Kidney glomerular epithelial cell (primary cell): Measurements from ENCODE around the gene KMT2D.
"Not testable (repeated sequence)": the region's sequence is repeated elsewhere in the genome, so short reads cannot be mapped to it uniquely, and the experiment has no call there.

Experiments
- DNase-seq: peaks from one replicate; lab custom pipeline; 2025; lab: John Stamatoyannopoulos, UW

KMT2D gene

GRCh38 chr12:49088932-49089330, 28.3 kb upstream of the KMT2D start:
- no peak for DNase-seq

DNA sequence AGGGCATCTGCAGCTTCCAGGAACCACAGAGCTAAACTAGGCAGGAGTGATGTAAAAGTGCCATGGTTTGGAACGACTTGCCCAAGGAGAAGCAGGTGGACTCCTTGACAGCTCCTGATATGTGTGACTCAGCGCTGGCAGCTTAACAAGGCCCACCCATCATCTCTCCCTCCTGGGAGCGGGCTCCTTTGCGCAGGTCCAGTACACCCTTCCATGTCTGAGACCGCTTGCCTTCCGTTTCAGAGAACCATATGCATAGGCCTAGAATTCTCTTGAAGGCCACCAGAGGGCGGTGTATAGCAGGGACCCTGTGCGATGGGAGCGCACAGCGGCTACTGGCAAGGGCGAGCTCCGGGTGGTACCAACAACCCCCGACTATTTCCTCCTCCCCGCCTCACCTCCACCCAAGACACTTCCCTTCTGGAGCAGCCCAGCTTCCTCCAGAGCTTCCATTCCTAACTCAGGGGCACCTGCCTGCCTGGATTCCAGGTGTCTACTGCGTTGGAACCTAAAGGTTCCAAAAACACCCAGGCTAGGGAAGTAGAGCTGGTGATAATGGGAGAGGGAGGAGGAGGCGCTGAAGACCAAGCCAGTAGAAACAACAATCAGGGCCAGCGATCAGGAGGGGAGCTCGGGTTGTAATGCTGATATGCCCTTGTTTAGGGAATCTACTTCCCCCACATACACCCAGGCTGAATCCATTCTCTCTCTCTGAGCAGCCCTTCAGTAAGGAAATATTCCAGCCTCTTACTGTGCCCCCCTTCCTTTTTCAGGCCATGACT, 27.7 kb upstream of the KMT2D start:
- peak; percentile 93 for DNase-seq

DNA sequence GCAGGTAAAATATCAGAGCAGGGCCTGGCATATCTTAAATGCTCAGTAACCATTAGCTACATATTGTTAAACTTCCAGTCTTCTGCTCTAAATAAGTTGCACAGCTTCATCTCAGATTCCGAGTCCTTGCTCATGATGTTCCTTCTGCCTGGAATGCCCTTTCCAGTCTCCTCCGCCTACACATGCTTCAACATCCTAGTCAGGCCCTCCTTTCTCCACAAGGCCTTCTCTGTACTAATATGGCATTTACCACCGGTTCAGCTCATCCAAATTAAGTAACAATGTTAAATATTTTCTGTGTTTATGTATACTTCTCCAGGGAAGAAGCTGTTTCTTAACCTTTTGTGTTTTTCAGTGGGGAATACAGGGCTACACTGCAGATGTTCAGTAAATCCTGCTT, 25.5 kb upstream of the KMT2D start:
- DNase-seq, result no peak

DNA sequence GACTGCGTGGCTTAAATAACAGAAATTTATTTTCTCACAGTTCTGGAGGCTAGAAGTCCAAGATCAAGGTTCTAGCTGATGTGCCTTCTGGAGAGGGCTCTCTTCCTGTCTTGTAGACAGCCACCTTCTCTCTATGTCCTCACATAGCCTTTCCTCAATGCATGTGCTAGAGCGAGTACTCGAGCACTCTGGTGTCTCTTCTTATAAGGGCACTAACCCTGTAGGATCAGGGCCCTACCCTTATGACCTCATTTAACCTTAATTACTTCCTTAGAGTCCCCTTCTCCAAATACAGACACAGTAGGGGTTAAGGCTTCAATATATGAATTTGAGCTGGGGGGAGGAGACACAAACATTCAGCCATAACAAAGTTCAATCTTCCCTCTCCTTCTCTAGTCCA, 23.8 kb upstream of the KMT2D start:
- no peak for DNase-seq

- no peak for DNase-seq
These were observed 19.2 kb upstream of the KMT2D start for GRCh38 chr12:49079793-49080192.

- no peak for DNase-seq
These were observed 10.4 kb upstream of the KMT2D start for GRCh38 chr12:49070971-49071370.

GRCh38 chr12:49069507-49070346, 9.1 kb upstream of the KMT2D start, which contains the start of gene RHEBL1:
RHEBL1 (minus strand) TSS chr12:49069979; CDS start chr12:49069785, 194 bp downstream.
- DNase-seq, result peak; percentile 94

DNA sequence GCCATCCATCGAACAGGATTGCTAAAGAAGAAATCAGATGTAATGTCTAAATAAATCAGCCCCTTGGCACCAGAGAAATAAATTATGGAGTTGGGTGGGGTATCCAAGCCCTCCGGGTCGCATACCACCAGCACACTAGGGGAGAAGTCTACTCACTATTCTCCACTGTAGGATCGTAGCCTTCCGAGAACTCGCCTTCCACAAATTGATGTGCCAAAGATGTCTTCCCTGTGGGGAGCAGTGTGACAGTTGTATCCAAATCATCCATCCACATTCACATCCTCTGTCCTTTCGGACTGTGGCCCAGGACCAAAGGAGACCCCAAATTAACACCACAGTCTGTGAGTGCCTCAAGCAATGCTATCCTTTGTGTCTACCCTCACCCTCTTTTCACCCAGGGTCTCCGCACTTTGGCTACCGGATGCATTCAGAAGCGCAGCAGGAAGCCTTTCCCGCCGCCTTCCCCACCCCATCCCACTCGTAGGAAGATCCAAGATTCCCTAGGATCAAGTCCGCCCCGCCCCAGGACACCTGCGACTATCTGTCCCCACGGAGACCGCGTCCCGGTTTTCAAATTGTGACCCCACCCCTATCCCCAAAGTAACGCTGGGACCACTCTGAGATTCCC, 8.4 kb upstream of the KMT2D start:
- no peak for DNase-seq

DNA sequence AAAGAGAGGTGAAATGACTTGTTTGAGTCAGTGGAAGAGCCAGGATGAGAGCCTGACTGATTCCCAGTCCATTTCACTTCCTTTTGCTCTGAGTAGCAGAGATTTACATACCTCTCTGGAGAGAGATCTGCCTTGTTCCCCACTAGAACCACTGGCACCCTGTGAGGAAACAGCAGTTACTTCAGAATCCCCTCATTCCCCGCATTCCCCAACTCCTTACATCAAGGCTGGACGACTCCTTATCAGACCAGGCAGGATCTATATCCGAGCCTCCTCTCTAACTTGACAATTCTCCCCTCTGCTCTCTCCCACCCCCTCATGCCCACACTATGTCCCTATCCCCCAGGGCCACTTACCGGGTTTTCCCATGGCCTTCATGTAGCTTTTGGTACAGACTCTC, 5.5 kb upstream of the KMT2D start:
- no peak for DNase-seq

- no peak for DNase-seq
These were observed 4.2 kb upstream of the KMT2D start for GRCh38 chr12:49064767-49065152.

DNA sequence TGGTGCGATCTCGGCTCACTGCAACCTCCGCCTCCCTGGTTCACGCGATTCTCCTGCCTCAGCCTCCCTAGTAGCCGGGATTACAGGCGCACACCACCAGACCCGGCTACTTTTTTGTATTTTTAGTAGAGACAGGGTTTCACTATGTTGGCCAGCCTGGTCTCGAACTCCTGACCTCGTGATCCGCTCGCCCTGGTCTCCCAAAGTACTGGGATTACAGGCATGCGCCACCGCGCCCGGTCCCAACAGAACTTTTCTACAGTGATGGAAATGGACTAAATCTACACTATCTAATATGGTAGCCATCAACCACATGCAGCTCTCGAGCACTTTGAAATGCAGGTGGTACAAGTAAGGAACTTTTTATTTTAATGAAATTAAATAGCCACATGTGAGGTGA, 1.3 kb upstream of the KMT2D start:
- not testable (repeated sequence) for DNase-seq

DNA sequence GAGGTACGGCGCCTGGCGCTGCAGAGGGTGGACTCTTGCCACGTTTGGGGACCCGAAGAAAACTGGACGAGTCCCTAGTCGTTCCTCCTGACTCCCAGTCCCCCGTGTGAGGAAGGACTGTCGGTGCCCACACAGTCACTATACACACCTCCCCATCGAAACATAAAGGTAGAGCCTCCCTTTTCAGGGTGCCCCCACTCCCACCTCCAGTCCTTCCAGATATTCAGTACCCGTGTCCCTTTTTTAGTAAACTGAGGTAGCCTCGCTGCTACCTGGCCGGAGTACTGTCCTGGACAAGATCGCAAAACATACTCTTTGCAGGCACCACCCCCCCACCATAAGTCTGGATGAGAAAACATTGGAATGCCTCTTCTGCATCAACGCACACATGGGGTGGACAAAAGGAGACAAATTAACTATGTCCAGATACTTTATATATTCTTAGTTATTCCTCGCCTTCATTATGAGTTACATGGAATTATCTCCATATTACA, 610 bp upstream of the KMT2D start:
- no peak for DNase-seq

DNA sequence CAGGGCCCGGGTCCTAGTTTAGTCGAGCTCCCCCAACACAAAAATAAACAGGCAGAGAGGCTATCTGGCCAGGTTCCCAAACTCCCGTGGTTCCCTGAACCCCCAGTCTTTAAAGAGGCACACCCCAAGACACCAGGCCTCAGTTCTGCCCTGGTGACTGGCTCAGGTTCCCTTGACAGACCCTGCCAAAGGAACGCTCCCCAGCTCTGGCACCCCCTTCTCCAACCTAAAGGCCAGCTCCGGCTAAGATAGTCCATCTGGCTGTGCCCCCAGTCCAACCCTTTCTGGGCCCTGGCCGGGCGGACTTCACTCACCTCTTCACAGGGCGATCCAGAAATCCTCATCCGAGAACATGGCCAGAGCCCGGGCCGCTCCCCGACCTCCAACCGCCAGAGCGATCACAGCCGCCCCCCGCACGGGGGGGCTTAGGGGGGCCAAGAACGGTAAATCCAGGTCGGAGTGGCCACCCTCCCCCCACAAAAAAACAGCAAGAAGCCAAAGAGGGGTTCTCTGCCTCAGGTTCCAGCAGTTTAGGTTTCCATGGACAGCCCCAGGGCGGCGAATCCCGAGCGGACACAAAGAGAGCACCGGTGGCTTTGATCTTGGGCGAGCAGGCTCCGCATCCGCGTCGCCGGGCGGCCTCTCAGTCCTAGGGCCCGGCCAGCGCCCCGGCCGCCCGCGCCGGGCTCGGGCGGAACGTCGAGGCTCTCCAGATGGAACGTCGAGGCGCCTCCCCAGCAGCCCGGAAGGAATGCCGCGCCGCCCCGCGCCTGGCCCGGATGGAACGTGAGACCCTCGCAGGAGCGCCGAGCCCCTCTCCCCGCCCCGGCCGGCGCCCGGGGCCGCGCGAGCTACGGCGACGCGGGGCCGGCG, 1.1 kb downstream of the KMT2D start:
- no peak for DNase-seq

GRCh38 chr12:49059045-49059298, 1.6 kb downstream of the KMT2D start:
- no peak for DNase-seq

GRCh38 chr12:49058366-49059044, 2.1 kb downstream of the KMT2D start:
- no peak for DNase-seq

DNA sequence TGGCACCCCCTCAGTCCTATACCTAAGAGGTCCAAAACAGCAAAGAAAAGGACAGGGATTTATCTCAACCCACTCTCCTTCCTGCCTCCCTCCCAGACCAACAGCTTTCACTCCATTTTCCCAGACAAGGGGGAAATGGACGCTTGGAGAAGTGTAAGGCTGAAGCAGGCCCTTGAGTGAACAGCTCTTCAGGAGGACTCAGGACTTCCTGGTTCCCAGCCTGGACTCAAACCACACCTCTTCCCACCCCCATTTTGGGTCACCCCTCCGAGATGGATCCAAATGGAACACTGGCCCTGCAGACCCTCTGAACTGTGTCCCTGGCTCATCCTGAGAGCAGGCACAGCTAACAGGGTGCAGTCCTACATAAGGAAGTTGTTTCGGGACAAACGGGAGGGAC, 2.7 kb downstream of the KMT2D start:
- no peak for DNase-seq

- DNase-seq, result no peak
These were observed 4.4 kb downstream of the KMT2D start for GRCh38 chr12:49055978-49056754.

- no peak for DNase-seq
These were observed 5.5 kb downstream of the KMT2D start for GRCh38 chr12:49055092-49055491.

DNA sequence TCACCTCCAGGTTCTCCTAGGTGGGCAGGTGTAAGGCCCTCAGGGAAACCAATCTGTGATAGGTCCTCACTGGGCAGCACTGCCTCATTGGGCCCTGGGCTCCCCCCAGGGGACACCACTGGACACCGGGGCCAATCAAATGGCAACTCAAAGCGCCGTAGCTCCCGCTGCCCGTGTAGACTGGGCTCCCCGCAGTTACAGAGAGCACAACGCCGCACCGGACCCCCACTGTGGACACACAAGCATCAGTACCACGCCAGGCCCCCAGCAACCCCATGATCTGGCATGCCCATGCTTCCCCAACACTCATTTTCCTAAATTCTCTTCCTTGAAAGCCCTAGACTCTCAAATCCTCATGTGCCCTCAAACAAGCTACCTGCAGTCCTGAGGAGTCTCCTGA, 6.1 kb downstream of the KMT2D start:
- DNase-seq, result no peak

- DNase-seq, result no peak
These were observed 6.5 kb downstream of the KMT2D start for GRCh38 chr12:49054096-49054495.
